K562 (cell line): Measurements from ENCODE around the gene PRSS22. TPM values are rescaled to one million over a fixed set of nuclear protein-coding genes. Genes with fewer than 3 reads are reported as not detected.
A peak's percentile ranks its signal among the peaks of the same experiment; 100 is the strongest.

Source experiments
- ATAC-seq: fragments of 200-7000 bp; cut with Tn5 transposase; 3 replicates; pipeline ENCODE4 v1.9.1; 2020; ENCODE audit warnings: moderate library complexity
- BruUV-seq: library from RNA; stranded (reverse); fragments of 400-500 nt; replicated peaks from 2 replicates; lab custom pipeline; 2021; lab: Mats Ljungman, UMichigan
- CTCF ChIA-PET: fragments of 300-600 bp; formaldehyde crosslinking; extraction: SDS; loops from one replicate; lab custom pipeline; 2021; ENCODE audit warnings: low intra/inter-chr PET ratio; lab: Yijun Ruan, JAX
- POLR2A ChIA-PET: fragments of 300-600, 350-650 bp; sonication (Branson Sonifier 250); formaldehyde crosslinking; extraction: SDS; loops from one replicate; lab custom pipeline; 2021; ENCODE audit warnings: antibody characterized with exemption, inconsistent platforms; lab: Yijun Ruan, JAX
- DNase-seq, 4 experiments: peaks; one replicate each; pipeline versions ENCODE4 v3.0.0 to v3.0.0-alpha.2; 2011 to 2018; ENCODE audit warnings: low spot score in 3 of 4, mixed read lengths in 3 of 4; ENCODE audit errors: extremely low read depth in 1 of 4
- FAIRE-seq: peaks from 2 replicates; lab custom pipeline; 2011; peaks lifted over from hg19 to GRCh38; lab: Jason Lieb, UNC
- H2AFZ ChIP-seq: 2 replicates; pipeline ENCODE4 v1.6.0; 2011; ENCODE audit warnings: low read depth, low read length, control low read depth, inconsistent platforms
- H3K27ac ChIP-seq: fragments of 200-600 bp; 3 replicates; pipeline ENCODE4 v1.8.0; 2011; ENCODE audit warnings: low read depth, mild to moderate bottlenecking, control low read depth, inconsistent platforms, low read length, moderate library complexity, mixed read lengths; ENCODE audit errors: extremely low read depth
- H3K27me3 ChIP-seq, 2 experiments: fragments of 300-600 bp in 1 of 2; 2 replicates in 1 of 2; 3 replicates in 1 of 2; pipeline versions ENCODE4 v1.6.0 to v1.8.0; 2011; ENCODE audit warnings: inconsistent platforms in 2 of 2, low read length in 2 of 2, mild to moderate bottlenecking in 1 of 2, mixed read lengths in 1 of 2, moderate library complexity in 1 of 2; ENCODE audit not compliant: control insufficient read depth in 2 of 2, insufficient read depth in 2 of 2
- H3K36me3 ChIP-seq: fragments of 300-600 bp; 3 replicates; pipeline ENCODE4 v1.8.0; 2011; ENCODE audit warnings: mild to moderate bottlenecking, low read length, inconsistent platforms; ENCODE audit not compliant: control insufficient read depth, insufficient read depth
- H3K4me1 ChIP-seq, 2 experiments: fragments of 200-600 bp in 1 of 2; replicated peaks in 1 of 2; 2 replicates in 1 of 2; 3 replicates in 1 of 2; pipeline versions ENCODE4 v1.5.1 to v1.8.0; 2011; ENCODE audit warnings: inconsistent platforms in 2 of 2, low read length in 2 of 2, mild to moderate bottlenecking in 1 of 2, mixed read lengths in 1 of 2, moderate library complexity in 1 of 2; ENCODE audit not compliant: control insufficient read depth in 2 of 2, insufficient read depth in 2 of 2
- H3K4me2 ChIP-seq: 2 replicates; pipeline ENCODE4 v1.6.1; 2011; ENCODE audit warnings: low read length, control low read depth, inconsistent platforms, mixed read lengths; ENCODE audit not compliant: insufficient read depth
- H3K4me3 ChIP-seq: fragments of 200-600 bp; sonication (generic), shearing (Covaris generic); 2 replicates; pipeline ENCODE4 v1.5.1; 2016; ENCODE audit warnings: control low read depth, inconsistent platforms
- H3K79me2 ChIP-seq: fragments of 200-600 bp; 3 replicates; pipeline ENCODE4 v1.8.0; 2011; ENCODE audit warnings: low read length, inconsistent platforms; ENCODE audit not compliant: control insufficient read depth, insufficient read depth
- H3K9ac ChIP-seq, 2 experiments: 2 replicates each; pipeline versions ENCODE4 v1.6.0 to v1.6.1; 2011; ENCODE audit warnings: low read depth in 2 of 2, low read length in 2 of 2, control low read depth in 1 of 2, inconsistent platforms in 1 of 2, mild to moderate bottlenecking in 1 of 2, mixed read lengths in 1 of 2; ENCODE audit not compliant: insufficient read depth in 1 of 2
- H3K9me1 ChIP-seq: one replicate; pipeline ENCODE4 v1.6.0; 2011; ENCODE audit warnings: inconsistent platforms, mild to moderate bottlenecking, low read length, moderate library complexity; ENCODE audit not compliant: control insufficient read depth, insufficient read depth
- H3K9me3 ChIP-seq: replicated peaks from 2 replicates; pipeline ENCODE4 v1.5.1; 2011; ENCODE audit warnings: low read depth, low read length, inconsistent platforms; ENCODE audit not compliant: control insufficient read depth, insufficient read depth
- H4K20me1 ChIP-seq: replicated peaks from 2 replicates; pipeline ENCODE4 v1.6.1; 2011; ENCODE audit warnings: low read length, inconsistent platforms, mixed read lengths; ENCODE audit not compliant: control insufficient read depth, insufficient read depth
- EGR1 ChIP-seq: fragments of 450-650 bp; conservative IDR thresholded peaks from 2 replicates; pipeline ENCODE4 v1.6.1; 2017; ENCODE audit warnings: mild to moderate bottlenecking
- EZH2 ChIP-seq: IDR thresholded peaks from 2 replicates; pipeline ENCODE4 v1.6.1; 2012; ENCODE audit warnings: low read depth, mild to moderate bottlenecking, inconsistent platforms, low read length, borderline replicate concordance
- FUS ChIP-seq: fragments of 200-400 bp; formaldehyde crosslinking; optimal IDR thresholded peaks from 2 replicates; pipeline ENCODE3; 2017; ENCODE audit warnings: low read depth, low read length
- MCM3 ChIP-seq: fragments of 450-650 bp; IDR thresholded peaks from 2 replicates; pipeline ENCODE4 v1.6.1; 2016
- MCM5 ChIP-seq: fragments of 450-650 bp; IDR thresholded peaks from 2 replicates; pipeline ENCODE4 v1.6.1; 2016; ENCODE audit warnings: low read depth
- MTA3 ChIP-seq: fragments of 450-650 bp; formaldehyde crosslinking; IDR thresholded peaks from 2 replicates; pipeline ENCODE4 v1.6.1; 2017; ENCODE audit warnings: mild to moderate bottlenecking, borderline replicate concordance
- NCOA4 ChIP-seq: fragments of 450-650 bp; IDR thresholded peaks from 2 replicates; pipeline ENCODE4 v1.6.1; 2018; ENCODE audit warnings: mild to moderate bottlenecking; ENCODE audit not compliant: partially characterized antibody
- PHF20 ChIP-seq: fragments of 450-650 bp; IDR thresholded peaks from 2 replicates; pipeline ENCODE4 v1.6.1; 2018; ENCODE audit not compliant: partially characterized antibody
- RNF2 ChIP-seq: sonication (generic); IDR thresholded peaks from 2 replicates; pipeline ENCODE4 v1.6.1; 2016
- WGBS: fragments of 100-300 bp; shearing (Covaris generic); methylation state at CpG from one replicate; pipeline ENCODE4 v1.1.6; 2016; ENCODE audit warnings: low coverage, mixed read lengths; ENCODE audit not compliant: insufficient coverage; ENCODE audit errors: missing lambda C conversion rate; 5-methylcytosine and 5-hydroxymethylcytosine counted together
- in situ Hi-C: fragments of 300-500 bp; cut with MboI; formaldehyde crosslinking; loops from 4 replicates; pipeline ENCODE4 v1.15.0; 2018; ENCODE audit warnings: inconsistent platforms, mixed read lengths
- intact Hi-C: fragments of 100-400 bp; cut with micrococcal nuclease; formaldehyde crosslinking; loops from 2 replicates; pipeline ENCODE4 v1.14.2; 2022
- polyA plus RNA-seq, 8 experiments: library from polyadenylated mRNA; depleted of rRNA in 4 of 8; stranded (reverse) in 5 of 8; unstranded in 3 of 8; fragments of >200 nt; fragmentation: Nextera tagmentation in 2 of 8; fragmentation: Illumina TruSeq in 1 of 8; extraction: Ambion mirVana in 2 of 8; extraction: Trizol in 1 of 8; gene quantifications; 2 replicates each; pipeline versions ENCODE4 v1.2.1 to v1.2.3, GENCODE V29; 2011 to 2014; ENCODE audit warnings: inconsistent platforms in 1 of 8, missing spikeins in 1 of 8
- total RNA-seq, 7 experiments: library from RNA; depleted of rRNA in 6 of 7; stranded (reverse); fragments of >200 nt in 6 of 7; fragmentation: Illumina TruSeq in 2 of 7; extraction: Trizol in 2 of 7; gene quantifications; 2 replicates each; pipeline versions ENCODE4 v1.2.1 to v1.2.3, GENCODE V29; 2011 to 2021; ENCODE audit warnings: low replicate concordance in 1 of 7
- TF ChIP-seq, protein P1 (sequence below): fragments of 450-650 bp; formaldehyde crosslinking; IDR thresholded peaks from 2 replicates; pipeline ENCODE4 v1.4.0; 2020; ENCODE audit warnings: mild to moderate bottlenecking, mixed read lengths
- TF ChIP-seq, protein P2 (sequence below): fragments of 250-450 bp; sonication (Bioruptor Pico); IDR thresholded peaks from 2 replicates; pipeline ENCODE4 v1.4.0; 2020; ENCODE audit warnings: mild to moderate bottlenecking, moderate library complexity, borderline replicate concordance

PRSS22 gene
- total and polyA plus RNA-seq, 9 of the 15 experiments (the other 6 are each of a cell fraction or from before 2014, with no cell fraction given): 0.13 to 0.42 TPM; not detected in 7

GRCh38 chr16:2836646-2837508 lies 21.1 kb downstream of the PRSS22 start:
- no peaks in the 10 kb centered on the region for H3K9me3 ChIP-seq
- TF ChIP-seq RNF2 (no peak), FUS (no peak), MTA3 (no peak), EGR1 (peak; percentile 57), EZH2 (no peak), MCM5 (no peak), MCM3 (no peak), PHF20 (peak; percentile 47), NCOA4 (no peak)
- TF ChIP-seq, protein P1, sequence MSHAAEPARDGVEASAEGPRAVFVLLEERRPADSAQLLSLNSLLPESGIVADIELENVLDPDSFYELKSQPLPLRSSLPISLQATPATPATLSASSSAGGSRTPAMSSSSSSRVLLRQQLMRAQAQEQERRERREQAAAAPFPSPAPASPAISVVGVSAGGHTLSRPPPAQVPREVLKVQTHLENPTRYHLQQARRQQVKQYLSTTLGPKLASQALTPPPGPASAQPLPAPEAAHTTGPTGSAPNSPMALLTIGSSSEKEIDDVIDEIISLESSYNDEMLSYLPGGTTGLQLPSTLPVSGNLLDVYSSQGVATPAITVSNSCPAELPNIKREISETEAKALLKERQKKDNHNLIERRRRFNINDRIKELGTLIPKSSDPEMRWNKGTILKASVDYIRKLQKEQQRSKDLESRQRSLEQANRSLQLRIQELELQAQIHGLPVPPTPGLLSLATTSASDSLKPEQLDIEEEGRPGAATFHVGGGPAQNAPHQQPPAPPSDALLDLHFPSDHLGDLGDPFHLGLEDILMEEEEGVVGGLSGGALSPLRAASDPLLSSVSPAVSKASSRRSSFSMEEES (CRISPR knock-in tag): no peak
- TF ChIP-seq, protein P2, sequence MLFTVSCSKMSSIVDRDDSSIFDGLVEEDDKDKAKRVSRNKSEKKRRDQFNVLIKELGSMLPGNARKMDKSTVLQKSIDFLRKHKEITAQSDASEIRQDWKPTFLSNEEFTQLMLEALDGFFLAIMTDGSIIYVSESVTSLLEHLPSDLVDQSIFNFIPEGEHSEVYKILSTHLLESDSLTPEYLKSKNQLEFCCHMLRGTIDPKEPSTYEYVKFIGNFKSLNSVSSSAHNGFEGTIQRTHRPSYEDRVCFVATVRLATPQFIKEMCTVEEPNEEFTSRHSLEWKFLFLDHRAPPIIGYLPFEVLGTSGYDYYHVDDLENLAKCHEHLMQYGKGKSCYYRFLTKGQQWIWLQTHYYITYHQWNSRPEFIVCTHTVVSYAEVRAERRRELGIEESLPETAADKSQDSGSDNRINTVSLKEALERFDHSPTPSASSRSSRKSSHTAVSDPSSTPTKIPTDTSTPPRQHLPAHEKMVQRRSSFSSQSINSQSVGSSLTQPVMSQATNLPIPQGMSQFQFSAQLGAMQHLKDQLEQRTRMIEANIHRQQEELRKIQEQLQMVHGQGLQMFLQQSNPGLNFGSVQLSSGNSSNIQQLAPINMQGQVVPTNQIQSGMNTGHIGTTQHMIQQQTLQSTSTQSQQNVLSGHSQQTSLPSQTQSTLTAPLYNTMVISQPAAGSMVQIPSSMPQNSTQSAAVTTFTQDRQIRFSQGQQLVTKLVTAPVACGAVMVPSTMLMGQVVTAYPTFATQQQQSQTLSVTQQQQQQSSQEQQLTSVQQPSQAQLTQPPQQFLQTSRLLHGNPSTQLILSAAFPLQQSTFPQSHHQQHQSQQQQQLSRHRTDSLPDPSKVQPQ (CRISPR knock-in tag): no peak
- FAIRE-seq (no peak), DNase-seq (no peak), ATAC-seq (no peak)
- no peak overlapping the region for H3K4me3 ChIP-seq
- H3K4me1 ChIP-seq: peaks cover 0 to 31% of the 10 kb centered on the region in 2 experiments; a peak in 3 of 5 replicates
- 28% methylated on average over 13 of the region's 13 CpGs for WGBS
- H3K27me3 ChIP-seq: peaks cover 13 to 35% of the 10 kb centered on the region in 2 experiments
- intact Hi-C loops: loop anchor here (5.0 kb wide), 1 partner anchor 80 kb away; no protein-coding TSS in a partner anchor
- H3K27ac ChIP-seq: no peak overlapping the region
- H4K20me1 ChIP-seq: no peaks in the 10 kb centered on the region; the same call in 1 of the 2 replicates
- no peaks in the 10 kb centered on the region for H3K79me2 ChIP-seq
- no peak overlapping the region for H3K9ac ChIP-seq
- in situ Hi-C loops: loop anchor here (5.0 kb wide), 2 partner anchors 35 to 90 kb away; no protein-coding TSS in a partner anchor
- ChIA-PET POLR2A (no interaction called here), CTCF (interaction anchor here (0.6 to 3.1 kb wide), 2 partner anchors 83 to 223 kb away, joined by 3 to 23 read pairs; no protein-coding TSS in a partner anchor)
- H3K4me2 ChIP-seq: no peak overlapping the region
- BruUV-seq: no TSS peak
- H2AFZ ChIP-seq: no peak overlapping the region
- H3K9me1 ChIP-seq: no peaks in the 10 kb centered on the region
- no peaks in the 10 kb centered on the region for H3K36me3 ChIP-seq
